PC-3 (cell line): ENCODE data around the gene TDRD15.
"Not testable (repeated sequence)": the region's sequence is repeated elsewhere in the genome, so short reads cannot be mapped to it uniquely, and the experiment has no call there.

Source experiments
- EZH2 ChIP-seq: fragments of 300-600 bp; sonication (generic); IDR thresholded peaks from one replicate; pipeline ENCODE4 v1.6.1; 2017; ENCODE audit warnings: antibody characterized with exemption, mild to moderate bottlenecking, low read length; ENCODE audit not compliant: unreplicated experiment
- EZH2phosphoT487 ChIP-seq: fragments of 300-600 bp; sonication (generic); IDR thresholded peaks from 2 replicates; pipeline ENCODE4 v1.6.1; 2018; ENCODE audit warnings: mild to moderate bottlenecking, antibody characterized with exemption, low read length, borderline replicate concordance
- TF ChIP-seq, protein P1 (sequence below): fragments of 300-600 bp; sonication (generic); conservative IDR thresholded peaks from 2 replicates; pipeline ENCODE4 v1.5.1; 2017; ENCODE audit warnings: antibody characterized with exemption, low read depth, mild to moderate bottlenecking, low read length

GRCh38 chr2:21101514-21102155, 22.1 kb upstream of the TDRD15 start:
- TF ChIP-seq, protein P1, sequence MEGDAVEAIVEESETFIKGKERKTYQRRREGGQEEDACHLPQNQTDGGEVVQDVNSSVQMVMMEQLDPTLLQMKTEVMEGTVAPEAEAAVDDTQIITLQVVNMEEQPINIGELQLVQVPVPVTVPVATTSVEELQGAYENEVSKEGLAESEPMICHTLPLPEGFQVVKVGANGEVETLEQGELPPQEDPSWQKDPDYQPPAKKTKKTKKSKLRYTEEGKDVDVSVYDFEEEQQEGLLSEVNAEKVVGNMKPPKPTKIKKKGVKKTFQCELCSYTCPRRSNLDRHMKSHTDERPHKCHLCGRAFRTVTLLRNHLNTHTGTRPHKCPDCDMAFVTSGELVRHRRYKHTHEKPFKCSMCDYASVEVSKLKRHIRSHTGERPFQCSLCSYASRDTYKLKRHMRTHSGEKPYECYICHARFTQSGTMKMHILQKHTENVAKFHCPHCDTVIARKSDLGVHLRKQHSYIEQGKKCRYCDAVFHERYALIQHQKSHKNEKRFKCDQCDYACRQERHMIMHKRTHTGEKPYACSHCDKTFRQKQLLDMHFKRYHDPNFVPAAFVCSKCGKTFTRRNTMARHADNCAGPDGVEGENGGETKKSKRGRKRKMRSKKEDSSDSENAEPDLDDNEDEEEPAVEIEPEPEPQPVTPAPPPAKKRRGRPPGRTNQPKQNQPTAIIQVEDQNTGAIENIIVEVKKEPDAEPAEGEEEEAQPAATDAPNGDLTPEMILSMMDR, result not testable (repeated sequence)
- not testable (repeated sequence) for TF ChIP-seq EZH2, EZH2phosphoT487
